ENCODE results near the gene NAA25. TPM values are rescaled to one million over a fixed set of nuclear protein-coding genes. Genes with fewer than 3 reads are reported as not detected.

Gene NAA25
- total and polyA plus RNA-seq, 9 donors = 5.7 to 36.9 (median 23.6) TPM

DNA sequence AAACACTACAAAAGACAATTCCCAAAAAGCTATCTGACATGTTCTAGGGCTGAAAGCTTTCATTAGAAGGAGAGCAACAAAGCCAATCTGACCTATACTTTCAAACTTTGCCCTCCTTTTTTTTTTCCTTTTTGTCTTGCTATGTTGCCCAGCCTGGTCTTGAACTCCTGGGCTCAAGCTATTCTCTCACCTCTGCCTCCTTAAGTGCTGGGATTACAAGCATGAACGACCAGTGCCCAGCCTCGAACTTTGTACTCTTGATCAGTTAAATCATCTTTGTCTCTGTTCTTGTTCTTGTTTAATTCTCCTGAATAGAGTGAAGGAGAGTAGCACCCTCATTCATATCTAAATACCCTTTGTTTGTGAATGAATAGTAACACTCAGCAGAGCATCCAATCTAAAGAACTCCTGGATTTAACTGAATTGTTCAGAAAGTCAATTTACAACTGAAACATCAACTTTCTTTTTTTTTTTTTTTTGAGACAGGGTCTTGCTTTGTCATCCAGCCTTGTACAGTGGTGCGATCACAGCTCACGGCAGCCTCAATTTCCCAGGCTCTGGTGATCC lies 73.3 kb downstream of the NAA25 start:
- Histone ChIP-seq H3K4me1 (ENCODE audit: insufficient read depth) (no peaks in the 10 kb centered on the region), H3K36me3 (no peaks in the 10 kb centered on the region), H3K9me3 (no peaks in the 10 kb centered on the region), H3K27ac (no peak overlapping the region), H3K4me3 (no peak overlapping the region), H3K27me3 (no peaks in the 10 kb centered on the region)
- intact Hi-C loops (cut with DNase I) = no loop called here
- DNase-seq = no peak
- 82 to 87% (median 86%) methylated on average over 4 of the region's 4 CpGs for WGBS, 3 donors
- TF ChIP-seq, protein P1, sequence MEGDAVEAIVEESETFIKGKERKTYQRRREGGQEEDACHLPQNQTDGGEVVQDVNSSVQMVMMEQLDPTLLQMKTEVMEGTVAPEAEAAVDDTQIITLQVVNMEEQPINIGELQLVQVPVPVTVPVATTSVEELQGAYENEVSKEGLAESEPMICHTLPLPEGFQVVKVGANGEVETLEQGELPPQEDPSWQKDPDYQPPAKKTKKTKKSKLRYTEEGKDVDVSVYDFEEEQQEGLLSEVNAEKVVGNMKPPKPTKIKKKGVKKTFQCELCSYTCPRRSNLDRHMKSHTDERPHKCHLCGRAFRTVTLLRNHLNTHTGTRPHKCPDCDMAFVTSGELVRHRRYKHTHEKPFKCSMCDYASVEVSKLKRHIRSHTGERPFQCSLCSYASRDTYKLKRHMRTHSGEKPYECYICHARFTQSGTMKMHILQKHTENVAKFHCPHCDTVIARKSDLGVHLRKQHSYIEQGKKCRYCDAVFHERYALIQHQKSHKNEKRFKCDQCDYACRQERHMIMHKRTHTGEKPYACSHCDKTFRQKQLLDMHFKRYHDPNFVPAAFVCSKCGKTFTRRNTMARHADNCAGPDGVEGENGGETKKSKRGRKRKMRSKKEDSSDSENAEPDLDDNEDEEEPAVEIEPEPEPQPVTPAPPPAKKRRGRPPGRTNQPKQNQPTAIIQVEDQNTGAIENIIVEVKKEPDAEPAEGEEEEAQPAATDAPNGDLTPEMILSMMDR (IDR thresholded peaks at IDR 0.05) = no peak
- TF ChIP-seq POLR2A (IDR thresholded peaks at IDR 0.05) = no peak
- no peak for TF ChIP-seq EP300 (IDR thresholded peaks at IDR 0.05)

DNA sequence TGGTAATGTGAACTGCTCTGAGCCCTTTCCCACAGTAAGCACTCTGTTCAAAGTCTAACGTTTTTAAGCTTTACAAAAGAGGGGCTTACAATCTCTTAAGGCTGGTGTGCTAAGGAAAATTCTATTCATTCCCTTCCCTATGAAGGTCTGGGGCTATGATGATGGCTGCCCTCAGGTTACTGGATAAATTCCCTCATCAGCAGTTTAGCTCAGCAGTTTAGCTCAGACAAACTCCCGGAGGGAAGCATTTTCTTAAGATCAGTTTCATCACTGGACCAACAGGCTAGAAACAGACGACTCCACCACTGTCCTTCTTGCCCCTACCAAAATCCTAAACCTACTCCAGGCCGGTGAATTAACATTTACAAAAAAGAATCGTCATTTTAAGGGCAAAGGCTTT lies 76.3 kb downstream of the NAA25 start:
- WGBS, 3 donors = 85 to 90% (median 89%) methylated on average over 5 of the region's 5 CpGs
- no peaks in the 10 kb centered on the region for H3K9me3 ChIP-seq

DNA sequence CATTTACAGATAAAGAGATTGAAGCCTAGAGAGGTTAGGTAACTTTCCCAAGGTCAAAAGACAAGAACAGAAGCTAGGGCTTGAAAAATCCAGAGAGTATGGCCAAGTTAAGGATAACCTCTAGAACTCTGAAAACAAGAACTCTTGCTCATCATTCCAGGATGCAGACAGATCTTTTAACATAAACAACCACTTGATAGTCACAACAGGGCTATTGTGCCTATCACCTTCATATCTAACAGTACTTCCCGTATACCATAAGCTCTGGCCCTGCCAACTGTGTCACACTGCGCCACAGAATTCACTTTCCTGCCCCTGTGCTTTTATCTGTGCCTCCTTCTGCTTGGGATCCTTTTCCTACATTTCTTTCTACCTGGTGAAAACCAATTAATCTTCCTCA lies 77.1 kb downstream of the NAA25 start:
- Histone ChIP-seq H3K27me3 (no peaks in the 10 kb centered on the region), H3K27ac (no peak overlapping the region), H3K4me3 (no peak overlapping the region), H3K9me3 (no peaks in the 10 kb centered on the region), H3K4me1 (ENCODE audit: insufficient read depth) (no peaks in the 10 kb centered on the region), H3K36me3 (no peaks in the 10 kb centered on the region)
- intact Hi-C loops (cut with DNase I) = no loop called here
- 49 to 70% (median 62%) methylated on average over 2 of the region's 2 CpGs for WGBS, 3 donors
- no peak for DNase-seq
- TF ChIP-seq EP300 (IDR thresholded peaks at IDR 0.05) = no peak
- TF ChIP-seq POLR2A (IDR thresholded peaks at IDR 0.05) = no peak
- TF ChIP-seq, protein P1 (IDR thresholded peaks at IDR 0.05) = no peak

More for the DNA sequence above, 76.3 kb downstream of the NAA25 start:
- no peaks in the 10 kb centered on the region for H3K4me1 ChIP-seq (ENCODE audit: insufficient read depth)
- DNase-seq = no peak
- H3K36me3 ChIP-seq = no peaks in the 10 kb centered on the region
- no peak overlapping the region for H3K27ac ChIP-seq
- intact Hi-C loops (cut with DNase I) = no loop called here
- TF ChIP-seq POLR2A (IDR thresholded peaks at IDR 0.05) (no peak), EP300 (IDR thresholded peaks at IDR 0.05) (no peak)
- TF ChIP-seq, protein P1 (IDR thresholded peaks at IDR 0.05) = no peak
- no peaks in the 10 kb centered on the region for H3K27me3 ChIP-seq
- no peak overlapping the region for H3K4me3 ChIP-seq

DNA sequence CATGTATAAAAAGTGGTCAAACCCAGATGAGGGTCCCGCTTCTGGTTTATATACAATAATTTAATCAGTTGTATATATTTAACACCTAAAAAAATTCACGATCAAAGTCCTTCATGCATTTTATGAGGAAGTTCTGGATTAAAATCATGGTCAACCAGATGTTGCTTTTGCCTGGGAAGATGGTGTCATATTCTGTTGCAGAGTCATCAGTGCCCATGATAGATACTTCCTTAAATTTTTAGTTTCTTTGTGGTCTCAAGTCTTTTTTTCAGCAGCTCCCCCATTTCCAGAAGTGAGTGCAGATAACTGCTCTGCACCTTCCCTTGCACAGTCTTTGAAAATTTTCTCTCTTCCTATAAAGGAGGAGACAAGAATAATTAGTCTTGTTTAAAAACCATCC lies 79.3 kb downstream of the NAA25 start:
- H3K4me1 ChIP-seq (ENCODE audit: insufficient read depth) = no peaks in the 10 kb centered on the region
- no peaks in the 10 kb centered on the region for H3K9me3 ChIP-seq
- no peak for DNase-seq
- H3K27me3 ChIP-seq = no peaks in the 10 kb centered on the region
- 94 to 96% (median 94%) methylated on average over 2 of the region's 2 CpGs for WGBS, 3 donors
- intact Hi-C loops (cut with DNase I) = no loop called here
- no peaks in the 10 kb centered on the region for H3K36me3 ChIP-seq
- no peak overlapping the region for H3K27ac ChIP-seq
- TF ChIP-seq POLR2A (IDR thresholded peaks at IDR 0.05) = no peak
- TF ChIP-seq, protein P1 (IDR thresholded peaks at IDR 0.05) = no peak
- TF ChIP-seq EP300 (IDR thresholded peaks at IDR 0.05) = no peak
- no peak overlapping the region for H3K4me3 ChIP-seq

Measured in ovary (tissue), 9 donors.